ENCODE results near the gene TAOK2.

TAOK2 gene

GRCh38 chr16:29993903-29994599 is 20.4 kb downstream of the TAOK2 start:
- DNase-seq (ENCODE audit: low read depth in 1 of 2, low spot score in 1 of 2): no peak
- in situ Hi-C loops (cut with HindIII; ENCODE audit: low pct_unique_long_range_greater_than_20kb, low sequenced_read_pairs): no loop called here
- no peak for TF ChIP-seq JUND (IDR thresholded peaks at IDR 0.05; ENCODE audit: low read depth)

GRCh38 chr16:29994600-29995323 is 21.1 kb downstream of the TAOK2 start:
- in situ Hi-C loops (cut with HindIII; ENCODE audit: low pct_unique_long_range_greater_than_20kb, low sequenced_read_pairs): no loop called here

DNA sequence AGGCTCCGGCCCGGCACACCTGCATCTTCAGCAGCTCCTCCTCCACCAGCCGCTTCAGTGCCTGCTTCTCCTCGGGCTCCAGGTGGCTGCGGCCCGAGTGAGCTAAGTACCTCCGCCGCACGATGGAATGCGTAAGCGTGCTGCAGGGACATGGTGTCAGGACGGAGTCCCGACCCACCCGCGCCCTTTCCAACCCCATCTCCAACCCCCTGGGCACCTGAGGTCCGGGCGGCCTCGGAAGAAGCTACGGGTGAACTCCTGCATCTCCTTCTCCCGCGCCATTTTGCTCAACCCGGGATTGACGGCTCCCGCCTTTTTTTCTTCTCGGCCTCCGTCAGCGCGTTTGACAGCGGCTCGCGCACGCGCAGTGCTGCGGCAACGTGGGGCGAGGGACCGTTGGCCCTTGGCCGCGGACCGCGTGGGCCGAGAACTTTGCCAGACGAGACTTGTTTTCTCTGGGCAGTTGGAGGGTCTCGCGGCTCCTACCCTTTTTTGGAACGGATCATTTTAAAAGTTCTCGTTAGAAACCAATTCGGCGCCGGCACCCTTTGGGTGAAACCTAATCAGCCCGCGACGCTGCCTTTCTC is 21.7 kb downstream of the TAOK2 start, which contains the start of gene HIRIP3:
Gene HIRIP3 (minus strand): TSS at position 294 of the 587 bp plus-strand sequence. CDS start 12 bp downstream, at position 282.
- peak; percentile 90 to 92 for DNase-seq (ENCODE audit: low read depth in 1 of 2, low spot score in 1 of 2)
- in situ Hi-C loops (cut with HindIII; ENCODE audit: low pct_unique_long_range_greater_than_20kb, low sequenced_read_pairs): no loop called here
- no peak for TF ChIP-seq JUND (IDR thresholded peaks at IDR 0.05; ENCODE audit: low read depth)

More at GRCh38 chr16:29994600-29995323, 21.1 kb downstream of the TAOK2 start:
- DNase-seq (ENCODE audit: low read depth in 1 of 2, low spot score in 1 of 2): peak in 1 of 2 experiments; percentile 80
- no peak for TF ChIP-seq JUND (IDR thresholded peaks at IDR 0.05; ENCODE audit: low read depth)

DNA sequence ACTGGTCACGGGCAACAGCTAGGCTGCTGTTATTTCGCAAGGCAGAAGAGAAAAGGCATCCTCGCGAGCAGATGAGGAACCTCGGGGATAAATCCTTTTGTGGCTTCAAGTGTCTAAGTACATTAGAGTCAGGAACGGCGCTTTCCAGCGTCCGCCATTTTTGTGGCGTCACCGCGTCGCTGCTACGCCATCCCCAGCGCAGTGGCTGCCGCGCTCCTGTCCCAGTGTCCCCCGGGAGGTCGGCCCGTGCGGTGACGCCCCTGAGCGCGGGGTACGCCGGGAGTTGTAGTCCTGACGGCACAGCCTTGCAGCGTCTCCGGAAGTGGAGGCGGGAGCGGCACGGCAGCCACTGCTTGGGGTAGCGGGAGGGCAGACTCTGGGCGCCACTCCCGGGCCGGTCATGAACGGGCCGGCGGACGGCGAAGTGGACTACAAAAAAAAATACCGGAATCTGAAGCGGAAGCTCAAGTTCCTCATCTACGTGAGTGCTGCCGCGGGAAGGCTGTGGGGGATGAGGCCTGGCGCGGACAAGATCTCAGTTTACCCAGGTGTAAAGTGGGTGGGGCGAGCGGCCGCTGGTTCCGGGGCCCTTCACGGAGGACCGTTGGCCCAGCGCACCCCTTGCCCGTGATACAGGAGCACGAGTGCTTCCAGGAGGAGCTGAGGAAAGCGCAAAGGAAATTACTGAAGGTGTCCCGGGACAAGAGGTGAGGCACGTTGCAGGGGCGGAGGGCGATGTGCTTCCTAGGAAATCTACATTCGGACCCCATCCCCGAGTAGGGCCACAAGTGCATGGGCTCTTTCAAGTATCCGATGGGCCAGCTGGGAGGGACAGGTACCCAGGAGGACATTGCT is 22.5 kb downstream of the TAOK2 start, which contains the start of gene INO80E:
Gene INO80E (plus strand): TSS at position 331 of the 855 bp plus-strand sequence. CDS start 70 bp downstream, at position 401.
- in situ Hi-C loops (cut with HindIII; ENCODE audit: low pct_unique_long_range_greater_than_20kb, low sequenced_read_pairs): no loop called here
- TF ChIP-seq JUND (IDR thresholded peaks at IDR 0.05; ENCODE audit: low read depth): no peak
- DNase-seq (ENCODE audit: low read depth in 1 of 2, low spot score in 1 of 2): peak; percentile 97 to 98

DNA sequence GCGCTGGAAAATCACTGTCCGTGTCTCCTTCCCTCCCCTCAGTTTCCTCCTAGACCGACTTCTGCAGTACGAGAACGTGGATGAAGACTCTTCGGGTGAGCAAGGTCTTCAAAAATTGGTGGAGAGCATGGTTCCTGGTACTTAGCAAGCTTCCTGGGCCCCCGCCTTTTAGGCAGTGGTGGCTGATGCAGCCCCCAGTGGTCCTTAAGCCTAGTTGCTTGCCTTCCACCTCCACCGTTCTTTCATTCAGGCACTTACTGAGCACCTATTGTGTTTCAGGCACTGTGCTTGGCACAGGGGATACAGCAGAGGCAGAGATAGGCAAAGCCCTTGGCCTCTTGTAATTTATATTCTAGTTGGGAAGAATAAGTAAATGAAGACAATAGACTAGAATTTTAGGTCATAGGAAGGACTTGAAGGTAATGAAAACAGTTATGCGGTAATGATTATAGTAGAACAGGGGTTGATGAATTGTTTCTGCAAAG is 23.1 kb downstream of the TAOK2 start:
- no peak for TF ChIP-seq JUND (IDR thresholded peaks at IDR 0.05; ENCODE audit: low read depth)
- in situ Hi-C loops (cut with HindIII; ENCODE audit: low pct_unique_long_range_greater_than_20kb, low sequenced_read_pairs): no loop called here
- no peak for DNase-seq (ENCODE audit: low read depth in 1 of 2, low spot score in 1 of 2)

GRCh38 chr16:29999605-30000004 is 25.9 kb downstream of the TAOK2 start:
- DNase-seq (ENCODE audit: low read depth in 1 of 2, low spot score in 1 of 2): no peak
- no peak for TF ChIP-seq JUND (IDR thresholded peaks at IDR 0.05; ENCODE audit: low read depth)
- in situ Hi-C loops (cut with HindIII; ENCODE audit: low pct_unique_long_range_greater_than_20kb, low sequenced_read_pairs): no loop called here

DNA sequence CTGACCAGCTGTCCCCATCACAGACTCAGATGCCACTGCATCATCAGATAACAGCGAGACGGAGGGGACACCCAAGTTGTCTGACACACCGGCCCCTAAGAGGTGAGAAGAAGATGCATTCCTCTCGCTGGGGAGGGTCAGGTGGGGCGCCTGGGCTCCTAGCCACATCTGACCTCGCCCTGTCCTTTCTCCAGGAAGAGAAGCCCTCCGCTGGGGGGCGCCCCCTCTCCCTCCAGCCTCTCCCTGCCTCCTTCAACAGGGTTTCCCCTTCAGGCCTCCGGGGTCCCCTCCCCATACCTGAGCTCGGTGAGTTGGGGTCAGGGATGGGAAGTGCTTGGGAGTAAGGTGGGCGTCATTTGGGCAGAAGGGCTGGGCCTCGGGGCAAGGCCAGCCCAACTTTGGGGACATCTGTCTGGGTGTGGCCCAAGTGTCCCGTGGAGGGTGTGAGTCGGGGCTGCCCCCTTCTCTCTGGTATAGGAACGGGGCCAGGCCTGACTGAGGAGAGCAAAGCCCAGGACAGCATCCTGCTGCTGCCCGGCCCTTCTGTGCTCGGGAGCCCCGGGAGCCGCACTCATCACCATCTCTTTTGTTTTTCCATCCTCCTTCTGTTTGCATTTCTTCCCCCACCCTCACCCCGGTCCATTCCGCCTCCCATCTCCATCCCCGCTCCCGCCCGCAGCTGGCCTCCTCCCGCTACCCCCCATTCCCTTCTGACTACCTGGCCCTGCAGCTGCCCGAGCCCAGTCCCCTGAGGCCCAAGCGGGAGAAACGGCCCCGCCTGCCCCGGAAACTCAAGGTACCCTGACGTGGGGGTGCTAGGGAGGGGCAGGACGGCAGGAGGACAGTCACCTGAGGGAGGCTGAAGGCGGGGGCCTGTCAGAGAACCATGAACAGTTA is 27.3 kb downstream of the TAOK2 start:
- in situ Hi-C loops (cut with HindIII; ENCODE audit: low pct_unique_long_range_greater_than_20kb, low sequenced_read_pairs): no loop called here
- no peak for DNase-seq (ENCODE audit: low read depth in 1 of 2, low spot score in 1 of 2)
- no peak for TF ChIP-seq JUND (IDR thresholded peaks at IDR 0.05; ENCODE audit: low read depth)

DNA sequence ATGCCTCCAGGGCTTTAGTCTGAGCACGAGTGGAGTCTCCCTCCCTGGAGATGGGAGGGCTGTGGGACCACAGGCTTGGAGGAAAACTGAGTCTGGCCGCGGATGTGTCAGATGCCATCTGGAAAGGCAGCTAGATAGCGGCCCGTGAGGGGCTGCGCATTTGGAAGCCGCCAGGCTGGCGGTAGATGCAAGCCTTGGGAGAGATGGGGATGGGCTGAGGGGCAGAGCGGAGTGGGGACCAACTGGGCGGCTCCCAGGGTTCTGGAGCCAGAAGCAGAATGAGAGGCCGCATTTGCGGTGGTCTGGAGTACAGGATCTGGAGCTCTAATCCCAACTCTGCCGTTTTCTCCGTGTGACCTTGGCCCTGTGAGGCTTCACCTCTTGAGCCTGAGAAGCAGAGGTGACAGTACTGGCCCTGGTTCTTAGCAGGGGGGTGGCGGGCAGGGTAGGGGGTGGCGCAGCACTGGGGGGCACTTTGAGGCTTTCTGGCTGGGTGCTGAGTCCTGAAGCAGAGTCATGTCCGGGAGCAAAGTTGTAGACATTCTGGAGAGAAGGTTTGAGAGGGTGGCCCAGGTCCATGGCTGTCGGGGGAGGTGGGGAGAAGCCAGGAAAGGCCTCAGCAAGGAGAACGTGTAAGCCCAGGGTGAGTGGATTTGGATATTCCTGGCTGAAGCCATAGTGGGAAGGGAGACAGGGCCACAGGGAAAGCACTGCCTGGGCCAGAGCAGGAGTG is 29.1 kb downstream of the TAOK2 start:
- no peak for TF ChIP-seq JUND (IDR thresholded peaks at IDR 0.05; ENCODE audit: low read depth)
- no peak for DNase-seq (ENCODE audit: low read depth in 1 of 2, low spot score in 1 of 2)
- in situ Hi-C loops (cut with HindIII; ENCODE audit: low pct_unique_long_range_greater_than_20kb, low sequenced_read_pairs): no loop called here

GRCh38 chr16:30003670-30004423 is 30.2 kb downstream of the TAOK2 start:
- TF ChIP-seq JUND (IDR thresholded peaks at IDR 0.05; ENCODE audit: low read depth): no peak
- DNase-seq (ENCODE audit: low read depth in 1 of 2, low spot score in 1 of 2): no peak
- in situ Hi-C loops (cut with HindIII; ENCODE audit: low pct_unique_long_range_greater_than_20kb, low sequenced_read_pairs): no loop called here

DNA sequence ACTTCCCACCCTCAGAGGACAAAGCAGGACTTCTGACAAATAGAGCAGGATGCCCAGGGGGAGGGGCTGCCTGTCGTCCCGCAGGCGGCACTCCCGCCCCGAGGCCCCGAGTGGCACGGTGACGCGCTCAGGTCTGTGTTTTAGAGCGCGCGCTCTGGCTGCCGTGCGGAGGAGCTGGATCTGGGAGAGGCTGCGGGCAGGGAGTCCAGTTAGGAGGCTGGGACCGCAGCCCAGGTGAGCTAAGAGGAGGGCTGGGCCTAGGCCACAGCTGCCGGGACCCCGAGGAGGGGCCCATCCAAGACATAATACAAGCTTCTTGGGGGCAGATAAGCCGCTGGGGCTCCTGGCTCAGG is 30.7 kb downstream of the TAOK2 start:
- no peak for DNase-seq (ENCODE audit: low read depth in 1 of 2, low spot score in 1 of 2)
- TF ChIP-seq JUND (IDR thresholded peaks at IDR 0.05; ENCODE audit: low read depth): no peak
- in situ Hi-C loops (cut with HindIII; ENCODE audit: low pct_unique_long_range_greater_than_20kb, low sequenced_read_pairs): no loop called here

All from T47D (cell line).